Stimulated activated CD8-positive, alpha-beta memory T cell treated with anti-CD3 and anti-CD28 coated beads, Interleukin-12 subunit alpha, Interleukin-12 subunit beta, amount 100 ng/mL, for 24 hours (primary cell): ENCODE results near the gene NENF.
A peak's percentile ranks its signal among the peaks of the same experiment; 100 is the strongest.
"Not testable (repeated sequence)": the region's sequence is repeated elsewhere in the genome, so short reads cannot be mapped to it uniquely, and the experiment has no call there.

Experiments
- DNase-seq: peaks from one replicate; pipeline ENCODE4 v3.0.0-alpha.2; 2020; ENCODE audit errors: extremely low read depth

The NENF gene

DNA sequence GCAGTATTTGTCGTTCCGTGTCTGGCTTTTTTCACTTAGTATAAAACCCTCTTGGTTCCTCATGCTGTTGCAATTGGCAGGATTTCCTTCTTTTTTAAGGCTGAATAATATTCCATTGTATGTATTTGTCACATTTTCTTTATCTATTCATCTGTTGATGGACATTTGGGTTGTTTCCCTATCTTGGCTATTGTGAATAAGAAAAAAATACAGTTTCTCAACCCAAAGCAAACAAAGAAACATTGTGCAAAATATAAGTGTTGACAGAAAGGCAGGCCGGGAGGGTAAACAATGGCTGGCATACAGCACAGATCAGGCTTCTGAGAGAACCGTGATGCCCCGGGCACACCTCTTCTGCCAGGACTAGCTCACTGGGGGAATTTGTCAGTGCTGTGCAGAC lies 26.9 kb downstream of the NENF start:
- no peak for DNase-seq

DNA sequence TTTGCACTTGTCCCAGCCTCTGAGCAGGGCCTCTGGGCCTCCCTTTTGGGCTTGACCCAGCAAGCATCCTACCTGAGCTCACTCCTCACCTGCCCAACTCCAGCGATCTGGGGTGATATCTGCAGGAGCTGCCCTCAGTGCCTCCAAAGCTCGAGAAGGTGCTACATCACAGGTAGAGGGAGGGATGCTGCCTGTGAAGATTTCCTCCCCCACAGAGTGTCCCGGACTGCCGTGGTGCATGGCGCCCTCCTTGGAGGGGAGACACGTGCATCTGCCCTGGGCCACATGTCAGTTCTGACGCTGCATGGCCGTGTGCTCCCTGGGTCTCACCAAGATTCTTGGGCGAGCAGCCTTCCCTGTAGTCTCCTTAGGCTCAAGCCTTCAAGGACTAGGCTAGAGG lies 27.7 kb downstream of the NENF start:
- DNase-seq, result no peak

DNA sequence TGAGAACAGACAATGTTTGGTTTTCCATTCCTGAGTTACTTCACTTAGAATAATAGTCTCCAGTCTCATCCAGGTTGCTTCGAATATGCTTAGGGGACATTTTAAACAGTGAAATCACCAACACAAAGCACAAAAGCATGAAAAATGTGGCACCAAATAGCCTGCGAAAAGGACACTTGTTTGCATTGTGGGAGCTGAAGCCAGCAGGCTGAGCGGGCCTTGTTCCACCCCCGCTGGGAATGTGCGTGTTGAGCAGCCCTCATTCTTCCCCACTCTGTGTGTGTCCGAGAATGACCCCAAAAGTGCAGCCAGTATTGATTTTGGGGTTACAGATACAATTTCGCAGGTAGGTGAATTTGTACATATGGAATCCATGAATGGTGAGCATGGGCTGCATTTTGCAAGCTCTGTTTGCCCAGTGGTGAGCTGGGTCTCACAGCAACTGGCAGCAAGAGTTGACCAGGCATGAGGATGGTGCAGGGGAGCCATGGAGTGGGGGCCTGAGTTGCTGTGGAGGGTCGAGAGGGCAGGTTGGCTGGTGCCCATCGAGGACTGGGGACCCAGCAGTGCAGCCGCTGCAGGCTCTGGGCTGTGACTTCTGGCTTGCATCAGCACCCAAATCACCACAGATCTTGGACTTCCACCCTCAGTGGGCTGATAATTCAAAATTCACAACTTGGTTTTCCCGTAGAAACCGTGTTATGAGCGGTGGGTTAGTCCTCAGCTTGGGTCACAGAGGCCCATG lies 29.4 kb downstream of the NENF start:
- no peak for DNase-seq

DNA sequence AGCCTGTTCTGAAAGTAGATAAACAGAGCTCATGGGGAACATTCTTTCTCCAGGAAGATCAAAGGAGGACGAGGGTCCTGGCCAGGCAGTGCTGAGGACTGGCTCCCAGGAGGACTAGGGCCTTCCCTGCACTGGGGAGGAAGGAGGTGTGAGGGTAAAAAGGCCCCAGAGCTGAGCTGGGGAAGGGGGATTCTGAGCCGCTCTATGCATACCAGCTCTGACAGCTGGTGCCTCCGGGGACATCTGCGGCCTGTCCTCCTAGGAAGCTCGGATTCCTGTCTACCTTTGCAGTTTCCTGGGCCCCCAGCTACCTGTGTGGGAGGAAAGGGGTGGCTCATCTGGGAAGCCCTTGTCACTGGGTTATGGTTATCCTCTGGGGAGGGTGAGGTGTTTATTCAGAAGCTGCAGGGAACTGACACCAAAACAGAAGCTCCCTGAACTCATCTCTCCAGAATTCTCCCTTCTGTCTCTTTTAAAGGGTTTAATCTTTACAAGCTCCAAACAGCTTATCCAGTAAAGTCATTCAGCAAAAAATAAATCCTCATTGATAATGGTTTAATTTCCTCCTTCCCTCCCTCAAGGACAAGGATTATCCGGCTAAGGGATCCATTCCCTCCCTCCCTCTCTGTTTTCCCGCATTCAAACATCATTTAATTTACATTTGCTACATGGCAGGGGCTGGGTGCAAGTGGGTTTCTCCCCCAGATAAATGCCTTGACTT lies 31.0 kb downstream of the NENF start:
- DNase-seq, result no peak

DNA sequence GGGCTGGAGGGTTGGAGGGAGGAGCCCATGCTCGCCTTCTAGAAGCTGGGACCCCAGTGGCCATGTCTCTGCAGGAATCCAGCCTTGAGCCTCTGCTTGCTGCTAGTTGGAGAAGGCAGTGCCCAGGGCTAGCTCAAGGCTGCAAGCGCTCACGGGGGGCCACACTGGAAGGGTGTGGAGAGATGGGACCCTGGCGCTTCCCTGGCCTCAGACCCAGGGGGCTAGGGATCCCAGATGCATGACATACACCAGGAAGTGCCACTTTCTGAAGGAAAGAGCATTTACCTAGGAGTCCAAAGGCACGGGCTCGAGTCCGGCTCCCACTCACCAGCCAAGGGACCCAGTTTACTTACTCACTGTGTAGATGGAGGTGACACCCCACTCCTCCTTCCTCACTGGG lies 32.6 kb downstream of the NENF start:
- DNase-seq, result no peak

DNA sequence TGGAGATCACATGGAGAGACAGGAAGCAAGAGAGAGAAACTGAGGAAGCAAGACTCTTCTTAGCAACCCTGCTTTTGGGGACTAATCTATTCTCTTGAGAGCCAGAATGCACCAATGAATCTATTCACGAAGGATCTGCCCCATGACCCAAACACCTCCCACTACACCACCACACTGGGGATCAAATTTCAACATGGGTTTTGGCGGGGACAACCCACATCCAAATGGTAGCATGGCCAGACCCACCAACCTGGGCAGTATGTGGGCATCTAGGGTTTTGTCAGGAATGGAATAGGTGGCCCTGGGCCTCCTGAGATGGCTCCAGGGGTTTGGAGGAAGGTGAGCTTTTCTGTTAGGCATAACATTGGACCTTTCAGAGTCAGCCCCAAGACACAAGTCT lies 33.7 kb downstream of the NENF start:
- DNase-seq, result no peak

DNA sequence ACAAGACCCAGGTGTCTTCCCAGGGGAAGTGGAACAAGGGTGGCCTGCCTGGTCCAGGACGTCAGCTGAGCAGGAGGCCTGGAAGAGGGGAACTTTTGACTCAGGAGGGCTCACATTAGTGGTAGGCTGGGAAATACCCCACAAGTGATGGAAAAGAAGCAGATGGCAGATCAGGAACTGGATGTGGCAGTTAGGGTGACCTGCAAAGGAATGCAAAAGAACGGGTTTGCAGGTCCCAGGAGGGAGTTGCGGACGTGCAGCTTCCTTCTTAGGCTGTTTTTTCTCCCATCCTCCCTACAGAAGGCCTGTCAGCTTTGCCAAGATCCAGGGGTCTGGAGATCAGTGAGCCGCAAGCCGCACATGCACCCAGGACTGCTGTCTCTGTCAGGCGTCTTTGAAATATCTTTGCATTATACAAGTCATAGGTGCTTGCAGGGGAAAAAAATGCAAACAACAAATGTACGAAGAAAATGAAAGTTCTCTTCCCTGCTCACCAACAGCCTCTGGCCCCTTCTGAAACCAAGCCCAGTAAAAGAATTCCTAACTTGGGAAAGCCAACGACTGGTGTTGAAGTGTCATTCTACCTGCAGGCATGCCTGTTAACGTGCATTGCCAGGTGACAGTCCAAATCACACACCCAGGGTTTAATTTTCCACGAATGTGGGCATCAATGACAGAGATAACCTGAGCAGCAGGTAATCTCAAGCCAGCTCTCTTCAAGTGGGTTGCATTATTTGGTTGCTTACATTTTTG lies 34.4 kb downstream of the NENF start:
- no peak for DNase-seq

DNA sequence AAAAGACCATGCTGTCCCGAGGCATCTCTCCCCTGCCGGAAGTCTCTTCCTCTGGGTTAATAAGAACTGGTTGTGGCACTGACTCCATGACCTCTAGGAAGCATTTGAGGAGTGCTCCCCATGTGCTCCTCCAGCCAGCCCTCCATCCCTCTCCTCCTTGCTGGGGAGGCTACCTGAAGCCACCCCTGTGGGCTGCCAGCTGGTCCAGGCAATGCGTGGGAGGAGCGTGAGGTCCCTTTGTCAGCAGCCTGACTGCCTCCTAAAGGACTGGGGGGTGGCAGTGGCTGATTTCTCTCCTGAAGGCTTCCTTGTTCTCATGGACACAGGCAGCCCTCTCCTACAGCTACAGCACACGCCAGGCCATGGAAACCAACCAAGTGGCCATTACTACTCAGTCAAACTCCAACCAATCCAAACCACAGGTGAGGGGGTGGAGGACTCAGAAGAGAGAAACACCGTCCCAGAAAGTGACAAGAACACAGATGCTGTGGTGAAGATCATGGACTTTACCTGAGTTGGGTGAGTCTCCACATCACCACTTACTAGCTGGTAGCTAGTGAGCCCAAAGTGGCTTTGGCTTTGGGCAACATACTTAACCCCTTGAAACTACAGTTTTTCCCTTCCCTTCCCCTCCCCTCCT lies 35.2 kb downstream of the NENF start:
- no peak for DNase-seq

DNA sequence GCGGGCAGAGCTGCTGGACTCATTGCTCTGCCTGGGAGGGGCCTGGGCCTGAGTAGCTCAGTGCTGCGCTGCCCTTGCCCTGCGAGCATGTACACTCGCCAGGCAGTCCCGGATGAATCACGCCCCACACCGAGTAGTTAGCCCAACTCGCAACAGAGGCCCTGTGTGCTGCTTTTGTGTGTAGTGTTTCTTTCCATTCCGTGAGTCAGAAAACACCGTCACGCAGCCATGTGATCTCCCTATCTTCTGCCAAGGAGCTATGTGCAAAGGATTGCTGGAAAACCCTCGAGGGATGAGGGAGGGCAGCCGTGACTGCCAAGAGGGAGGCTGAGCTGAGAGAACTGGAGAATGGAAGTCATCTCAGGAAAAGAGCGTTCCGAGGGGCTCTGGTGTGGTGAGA lies 37.3 kb downstream of the NENF start:
- DNase-seq, result no peak

DNA sequence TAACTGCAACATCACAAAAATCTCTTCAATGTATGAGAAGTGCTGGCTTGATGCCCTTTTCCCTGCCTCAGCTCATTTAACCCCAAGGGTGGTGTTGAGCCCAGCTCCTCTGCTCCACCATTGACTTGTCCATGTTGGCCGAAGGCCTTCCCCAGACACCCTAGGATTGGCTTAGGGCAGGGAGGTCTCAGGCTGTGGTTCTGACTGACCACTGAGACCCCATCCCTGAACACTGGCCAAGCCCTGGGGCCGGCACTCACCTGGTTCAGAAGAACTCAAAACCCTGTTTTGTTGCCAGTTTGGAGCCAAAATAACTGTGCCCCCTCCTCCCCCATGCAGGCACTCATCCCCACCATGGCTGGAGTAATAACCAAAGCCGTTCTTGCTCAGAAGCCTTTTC lies 38.6 kb downstream of the NENF start:
- no peak for DNase-seq

DNA sequence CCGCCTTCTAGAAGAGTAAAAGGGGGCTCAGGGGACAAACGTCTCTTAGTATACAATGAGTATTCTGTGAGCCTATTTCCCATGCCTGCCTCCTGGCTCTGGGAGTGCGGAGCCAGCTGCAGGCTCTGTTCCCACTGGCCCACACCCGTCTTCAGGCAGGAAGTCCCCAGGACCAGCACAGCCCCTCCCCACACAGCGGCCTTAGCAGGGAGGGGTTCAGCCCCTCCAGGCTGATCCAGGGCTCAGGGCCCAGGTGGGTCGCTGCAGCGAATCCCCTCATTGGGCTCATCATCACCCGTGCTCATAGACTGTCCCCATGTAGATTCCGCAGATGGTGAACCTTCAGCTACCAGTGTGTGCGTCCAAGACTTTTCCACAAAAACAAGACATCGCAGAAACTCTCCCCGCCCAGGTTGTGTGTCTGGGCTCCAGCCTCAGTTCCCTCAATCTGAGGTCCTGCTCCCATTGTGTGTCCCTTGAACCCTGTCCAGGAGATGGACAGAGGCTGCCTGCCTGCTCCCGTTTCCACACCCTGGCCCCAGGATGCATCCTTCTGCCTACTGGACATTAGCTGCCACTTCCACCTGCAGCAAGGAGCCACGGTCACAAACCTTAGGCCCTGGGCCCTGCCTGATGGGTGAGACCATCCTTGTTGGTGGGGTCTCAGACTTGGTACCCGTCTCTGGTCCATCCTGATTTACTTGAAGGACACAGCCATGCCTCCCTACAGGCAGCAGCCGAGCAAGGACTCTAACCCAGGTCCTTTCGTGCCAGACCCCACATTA lies 39.4 kb downstream of the NENF start:
- no peak for DNase-seq

DNA sequence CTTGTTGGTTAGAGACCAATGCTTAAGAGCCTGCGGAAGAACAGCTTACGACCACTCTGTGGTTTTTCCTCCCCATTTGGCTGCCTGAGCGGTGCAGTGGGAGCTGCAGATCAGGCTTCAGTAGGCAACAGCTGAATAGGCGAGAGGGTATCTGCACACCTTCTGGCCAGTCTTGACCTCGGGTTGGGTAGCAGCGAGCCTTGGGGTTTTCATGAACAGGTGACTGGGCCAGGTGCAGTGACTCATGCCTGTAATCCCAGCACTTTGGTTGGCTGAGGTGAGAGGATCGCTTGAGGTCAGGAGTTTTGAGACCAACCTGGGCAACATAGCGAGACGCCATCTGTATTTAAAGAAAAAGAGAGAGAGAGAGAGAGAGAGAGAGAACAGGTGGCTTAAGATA lies 41.0 kb downstream of the NENF start:
- no peak for DNase-seq

DNA sequence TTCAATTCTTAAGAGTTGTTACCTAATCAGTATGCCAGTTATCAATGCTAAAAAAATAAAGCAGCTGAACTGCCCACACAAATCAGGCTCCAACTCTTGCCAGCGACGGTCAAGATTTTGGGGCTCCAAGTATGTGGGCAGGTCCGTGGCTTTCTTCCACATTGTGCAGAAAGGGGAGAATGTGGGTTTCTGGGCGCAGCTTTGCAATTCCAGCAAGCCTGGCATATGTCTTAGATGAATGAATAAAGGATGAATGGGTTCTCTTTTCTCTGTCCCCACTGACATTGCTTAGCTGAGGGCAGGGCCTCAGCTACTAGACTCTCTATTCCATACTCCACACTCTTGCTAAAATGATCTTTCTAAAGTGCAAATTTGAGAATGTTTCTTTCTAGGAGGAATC lies 42.4 kb downstream of the NENF start:
- DNase-seq, result no peak

DNA sequence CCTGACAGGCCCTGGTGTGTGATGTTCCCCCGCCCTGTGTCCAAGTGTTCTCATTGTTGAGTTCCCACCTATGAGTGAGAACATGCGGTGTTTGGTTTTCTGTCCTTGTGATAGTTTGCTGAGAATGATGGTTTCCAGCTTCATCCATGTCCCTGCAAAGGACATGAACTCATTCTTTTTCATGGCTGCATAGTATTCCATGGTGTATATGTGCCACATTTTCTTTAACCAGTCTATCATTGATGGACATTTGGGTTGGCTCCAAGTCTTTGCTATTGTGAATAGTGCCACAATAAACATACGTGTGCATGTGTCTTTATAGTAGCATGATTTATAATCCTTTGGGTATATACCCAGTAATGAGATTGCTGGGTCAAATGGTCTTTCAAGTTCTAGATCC lies 43.1 kb downstream of the NENF start:
- DNase-seq, result not testable (repeated sequence)

DNA sequence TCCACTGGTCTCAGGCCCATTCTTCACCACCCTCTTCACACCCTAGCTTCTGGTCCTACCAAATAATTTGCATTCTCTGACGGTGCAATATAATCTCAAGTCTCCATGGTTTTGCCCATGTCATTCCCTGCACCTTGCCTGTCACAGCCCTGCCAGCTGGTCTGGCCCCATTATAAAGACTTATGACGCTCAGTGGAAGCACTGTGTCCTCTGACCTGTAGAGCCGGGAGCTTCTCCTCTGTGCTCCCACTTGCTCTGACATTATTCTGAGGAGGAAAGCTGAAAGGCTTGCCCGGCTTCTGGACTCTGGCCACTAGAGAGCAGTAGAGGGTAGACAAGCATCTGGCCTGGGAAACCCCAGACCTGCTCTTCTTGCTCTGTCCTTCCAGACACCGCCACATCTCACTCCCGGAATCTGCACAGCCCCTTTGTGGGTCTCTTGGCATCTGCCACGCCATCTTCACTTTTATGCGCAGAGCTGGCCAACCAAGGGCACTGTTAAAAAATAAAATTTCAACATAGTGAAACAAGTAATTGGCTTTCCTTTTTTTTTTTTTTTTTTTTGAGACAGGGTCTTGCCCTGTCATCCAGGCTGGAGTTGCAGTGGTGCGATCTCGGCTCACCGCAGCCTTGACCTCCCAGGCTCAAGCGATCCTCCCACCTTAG lies 44.4 kb downstream of the NENF start:
- DNase-seq, result peak; percentile 33

DNA sequence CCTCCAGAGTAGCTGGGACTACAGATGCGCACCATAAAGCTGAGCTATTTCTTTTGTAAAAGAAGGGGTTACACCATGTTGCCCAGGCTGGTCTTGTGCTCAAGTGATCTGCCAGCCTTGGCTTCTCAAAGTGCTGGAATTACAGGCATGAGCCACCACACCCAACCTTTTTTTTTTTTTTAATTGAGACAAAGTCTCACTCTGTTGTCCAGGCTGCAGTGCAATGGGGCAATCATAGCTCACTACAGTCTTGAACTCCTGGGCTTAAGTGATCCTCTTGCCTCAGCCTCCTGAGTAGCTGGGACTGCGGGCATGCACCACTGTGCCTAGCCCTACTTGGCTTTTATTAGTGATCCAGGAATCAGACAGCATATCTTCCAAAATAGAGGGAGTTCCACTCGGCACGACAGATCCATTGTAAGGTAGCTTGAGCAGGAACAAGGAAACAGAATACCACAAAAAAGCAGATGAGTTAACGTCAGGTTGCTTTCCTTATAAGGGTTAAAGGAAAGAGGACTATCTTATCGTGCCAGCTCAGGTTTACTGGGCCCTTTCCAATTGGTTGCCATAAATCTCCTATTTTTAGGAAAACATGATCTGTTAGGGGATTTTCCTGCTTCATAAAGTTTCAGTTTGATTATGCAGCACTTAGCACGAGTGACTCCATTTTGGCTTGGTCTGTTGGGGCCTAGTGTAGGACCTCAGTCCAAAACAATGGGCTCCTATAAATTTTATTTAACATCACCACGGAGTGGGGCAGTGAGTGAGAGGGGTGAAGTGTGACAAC lies 45.2 kb downstream of the NENF start:
- no peak for DNase-seq

DNA sequence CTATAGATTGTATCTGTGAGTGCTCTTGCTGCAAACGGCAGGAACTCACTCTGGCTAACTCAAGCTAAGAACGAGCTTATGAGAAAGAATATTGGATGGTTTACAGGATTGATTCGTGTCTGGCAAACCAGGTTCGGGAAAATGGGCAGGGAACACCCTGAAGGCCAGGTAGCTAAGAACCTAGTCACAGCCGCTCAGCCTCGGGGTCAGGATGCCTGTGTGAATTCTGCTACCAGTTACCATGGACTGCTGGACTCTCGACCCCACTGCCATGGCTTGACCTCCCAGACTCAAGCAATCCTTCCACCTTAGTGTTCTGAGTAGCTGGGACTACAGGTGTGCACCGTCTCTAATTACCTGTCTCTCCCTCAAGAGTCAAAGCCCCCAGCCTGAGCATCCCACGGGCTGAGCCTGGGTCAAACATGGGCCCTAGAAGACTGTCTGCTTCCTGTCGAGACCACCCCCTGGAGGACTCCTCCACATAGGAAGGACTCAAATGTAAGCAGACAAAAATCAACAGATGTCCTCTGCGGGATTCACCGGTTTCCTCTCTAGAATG lies 45.8 kb downstream of the NENF start:
- no peak for DNase-seq

DNA sequence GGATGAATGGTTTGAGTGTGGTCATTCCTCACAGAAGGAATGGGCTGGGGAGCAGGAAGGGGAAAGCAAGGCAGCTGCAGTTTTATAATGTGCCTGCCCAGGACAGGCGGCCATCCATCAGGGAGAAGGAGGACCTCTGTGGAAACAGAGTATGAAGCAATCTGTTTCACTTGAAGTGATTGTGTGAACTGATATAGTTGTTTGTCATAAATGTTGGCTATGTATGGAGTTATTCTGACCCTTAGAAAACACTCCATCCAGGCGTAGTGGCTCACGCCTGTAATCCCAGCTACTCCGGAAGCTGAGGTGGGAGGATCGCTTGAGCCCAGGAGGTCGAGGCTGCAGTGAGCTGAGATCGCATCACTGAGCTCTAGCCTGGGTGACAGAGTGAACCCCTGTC lies 46.5 kb downstream of the NENF start:
- no peak for DNase-seq

DNA sequence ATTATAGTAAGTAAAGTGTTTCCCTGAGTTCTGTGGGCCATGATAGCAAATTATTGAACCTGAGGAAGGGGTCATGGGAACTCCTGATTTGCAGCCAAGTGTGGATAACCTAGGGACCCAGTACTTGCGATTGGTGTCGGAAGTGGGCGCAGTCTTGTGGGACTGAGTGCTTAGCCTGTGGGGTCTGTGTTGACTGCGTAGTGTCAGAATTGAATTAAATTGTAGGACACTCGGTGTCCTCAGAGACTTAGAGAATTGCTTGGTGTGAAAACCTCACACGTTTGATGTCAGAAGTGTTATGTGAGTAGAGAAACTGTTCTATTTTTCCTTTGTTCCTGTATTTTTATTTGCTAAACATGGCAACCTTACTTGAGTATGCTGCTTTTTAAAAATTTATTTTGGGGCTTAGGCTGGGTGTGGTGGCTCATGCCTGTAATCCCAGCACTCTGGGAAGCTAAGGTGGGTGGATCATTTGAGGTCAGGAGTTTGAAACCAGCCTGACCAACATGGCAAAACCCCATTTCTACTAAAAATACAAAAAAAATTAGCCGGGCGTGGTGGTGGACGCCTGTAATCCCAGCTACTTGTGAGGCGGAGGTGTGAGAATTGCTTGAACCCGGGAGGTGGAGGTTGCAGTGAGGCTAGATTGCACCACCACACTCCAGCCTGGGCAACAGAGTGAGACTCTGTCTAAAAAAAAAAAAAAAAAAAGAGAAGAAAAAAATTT lies 48.2 kb downstream of the NENF start:
- DNase-seq, result not testable (repeated sequence)
